GOT3 (cell line): ENCODE data around the gene PGAP3.
"Not testable (repeated sequence)": the region's sequence is repeated elsewhere in the genome, so short reads cannot be mapped to it uniquely, and the experiment has no call there.

Experiments used
- DNase-seq: peaks from one replicate; lab custom pipeline; 2025; ENCODE audit warnings: mixed read lengths; lab: John Stamatoyannopoulos, UW

PGAP3 gene

GRCh38 chr17:39715375-39716072 lies 27.7 kb upstream of the PGAP3 start:
- DNase-seq, result no peak

DNA sequence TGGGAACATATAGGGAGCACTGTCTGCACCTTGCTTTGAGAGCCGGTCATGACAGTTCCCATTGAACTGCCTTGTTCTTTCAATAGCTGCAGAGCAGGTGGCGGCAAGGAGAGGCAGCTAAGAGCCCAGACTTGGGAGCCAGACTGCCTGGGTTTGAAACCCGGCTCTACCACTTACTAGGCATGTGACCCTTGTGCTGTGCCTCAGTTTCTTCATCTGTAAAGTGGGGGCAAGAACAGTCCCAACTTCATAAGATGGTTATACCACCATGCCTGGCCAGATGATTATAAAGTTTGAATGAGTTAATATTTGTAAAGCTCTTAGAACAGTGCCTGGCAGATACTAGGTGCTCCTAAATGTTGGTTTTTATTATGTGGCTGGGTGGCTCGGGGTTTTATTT lies 26.4 kb upstream of the PGAP3 start:
- no peak for DNase-seq

DNA sequence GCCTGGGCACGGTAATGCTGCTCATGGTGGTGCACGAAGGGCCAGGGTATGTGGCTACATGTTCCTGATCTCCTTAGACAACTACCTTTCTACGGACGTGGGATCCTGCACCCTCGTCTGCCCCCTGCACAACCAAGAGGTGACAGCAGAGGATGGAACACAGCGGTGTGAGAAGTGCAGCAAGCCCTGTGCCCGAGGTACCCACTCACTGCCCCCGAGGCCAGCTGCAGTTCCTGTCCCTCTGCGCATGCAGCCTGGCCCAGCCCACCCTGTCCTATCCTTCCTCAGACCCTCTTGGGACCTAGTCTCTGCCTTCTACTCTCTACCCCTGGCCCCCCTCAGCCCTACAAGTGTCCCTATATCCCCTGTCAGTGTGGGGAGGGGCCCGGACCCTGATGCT lies 24.0 kb upstream of the PGAP3 start:
- no peak for DNase-seq

GRCh38 chr17:39711071-39711470 lies 23.2 kb upstream of the PGAP3 start:
- not testable (repeated sequence) for DNase-seq

GRCh38 chr17:39709998-39710964 lies 22.4 kb upstream of the PGAP3 start:
- no peak for DNase-seq

GRCh38 chr17:39709319-39709997 lies 21.6 kb upstream of the PGAP3 start:
- no peak for DNase-seq

DNA sequence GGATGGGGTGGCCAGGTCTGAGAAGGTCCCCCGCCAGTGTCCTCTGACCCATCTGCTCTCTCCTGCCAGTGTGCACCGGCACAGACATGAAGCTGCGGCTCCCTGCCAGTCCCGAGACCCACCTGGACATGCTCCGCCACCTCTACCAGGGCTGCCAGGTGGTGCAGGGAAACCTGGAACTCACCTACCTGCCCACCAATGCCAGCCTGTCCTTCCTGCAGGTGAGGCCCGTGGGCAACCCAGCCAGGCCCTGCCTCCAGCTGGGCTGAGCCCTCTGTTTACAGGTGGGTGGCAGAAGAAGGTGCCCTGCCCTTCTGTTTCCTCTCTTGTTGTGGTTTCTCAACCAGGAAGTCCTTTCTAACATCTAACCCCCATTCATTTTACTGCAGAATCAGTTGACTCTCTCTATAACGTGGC lies 19.1 kb upstream of the PGAP3 start:
- no peak for DNase-seq

GRCh38 chr17:39706383-39706782 lies 18.5 kb upstream of the PGAP3 start:
- no peak for DNase-seq

DNA sequence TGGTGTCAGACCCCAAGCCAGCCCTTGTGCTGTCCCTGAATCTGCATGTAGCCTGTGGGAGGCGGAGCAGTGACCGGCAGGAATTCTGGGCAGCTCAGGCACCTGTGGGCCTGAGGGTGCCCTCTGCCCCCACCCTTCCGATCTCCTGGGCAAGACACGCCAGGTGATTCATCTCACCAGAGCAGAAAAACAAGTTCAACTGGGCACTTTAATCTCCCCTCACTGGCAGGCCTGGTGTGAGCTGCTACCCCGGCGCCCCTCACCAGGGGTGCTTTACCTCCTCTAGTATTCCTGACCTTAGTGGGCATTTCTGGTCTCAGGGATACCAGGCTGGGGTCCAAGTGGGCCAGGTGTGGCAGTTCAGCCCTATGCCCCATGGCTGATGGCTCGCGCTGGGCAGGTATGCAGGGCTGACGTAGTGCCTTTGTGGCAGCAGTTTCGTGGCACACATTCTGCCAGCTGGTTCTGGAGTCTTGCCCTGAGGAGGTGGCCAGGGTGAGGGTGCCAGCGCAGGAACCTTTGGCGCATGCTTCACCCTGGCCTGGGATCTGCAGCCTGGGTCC lies 18.0 kb upstream of the PGAP3 start:
- no peak for DNase-seq

DNA sequence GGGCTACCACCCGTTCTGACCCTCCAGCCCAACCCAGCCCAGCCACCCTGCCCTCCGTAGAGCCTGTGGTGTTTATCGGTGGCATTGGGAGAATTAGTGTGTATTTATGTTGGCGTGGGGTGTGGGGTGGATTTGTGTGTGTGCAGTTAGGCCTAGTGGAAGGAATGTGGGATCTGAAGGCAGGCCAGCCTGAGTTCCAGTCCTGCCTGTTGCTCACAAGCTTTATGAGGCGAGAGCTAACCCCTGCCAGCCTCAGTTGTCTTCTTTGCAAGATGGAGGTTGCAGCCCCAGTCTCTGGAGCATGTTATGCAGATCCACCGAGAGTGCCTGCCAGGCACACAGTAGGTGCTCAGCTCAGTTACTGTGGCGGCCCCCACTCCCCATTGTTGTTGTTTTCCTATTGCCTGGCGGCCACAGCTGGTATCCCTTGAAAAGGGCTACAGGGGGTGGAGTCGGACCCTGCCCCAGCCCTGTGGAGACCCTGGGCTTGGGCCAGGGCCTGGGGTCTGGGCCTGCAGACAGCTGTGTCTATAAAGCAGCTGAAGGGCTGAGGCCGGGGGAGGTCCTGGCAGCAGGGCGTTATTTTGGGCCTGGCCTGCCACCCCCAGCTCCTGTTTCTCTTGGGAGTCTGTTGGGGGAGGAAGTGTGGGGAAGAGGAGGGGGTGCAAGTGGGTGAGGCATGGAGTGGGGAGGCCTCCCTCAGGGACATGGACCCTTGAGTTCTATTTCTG lies 17.1 kb upstream of the PGAP3 start:
- no peak for DNase-seq

DNA sequence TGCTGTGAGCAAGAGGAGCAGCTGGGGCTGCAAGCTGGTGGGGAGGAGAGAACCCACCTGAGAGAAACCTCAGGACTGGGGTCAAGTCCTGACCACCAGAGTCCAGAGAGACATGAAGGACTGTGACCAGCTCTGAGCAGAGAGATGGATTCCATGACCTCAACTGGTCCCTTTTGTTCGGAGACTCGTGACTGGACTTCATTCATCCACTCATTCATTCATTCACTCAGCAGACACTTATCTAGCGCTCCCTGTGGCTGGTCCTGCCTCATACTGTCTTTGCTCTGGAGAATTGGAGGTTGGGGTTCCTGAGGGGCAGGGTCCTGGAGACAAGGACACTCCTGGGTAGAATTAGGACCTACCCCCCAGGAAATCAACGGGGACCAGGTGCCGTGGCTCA lies 16.1 kb upstream of the PGAP3 start:
- DNase-seq, result no peak

- DNase-seq, result no peak
These were observed 15.3 kb upstream of the PGAP3 start for GRCh38 chr17:39702901-39703893.

GRCh38 chr17:39701784-39702422 lies 14.0 kb upstream of the PGAP3 start:
- no peak for DNase-seq

DNA sequence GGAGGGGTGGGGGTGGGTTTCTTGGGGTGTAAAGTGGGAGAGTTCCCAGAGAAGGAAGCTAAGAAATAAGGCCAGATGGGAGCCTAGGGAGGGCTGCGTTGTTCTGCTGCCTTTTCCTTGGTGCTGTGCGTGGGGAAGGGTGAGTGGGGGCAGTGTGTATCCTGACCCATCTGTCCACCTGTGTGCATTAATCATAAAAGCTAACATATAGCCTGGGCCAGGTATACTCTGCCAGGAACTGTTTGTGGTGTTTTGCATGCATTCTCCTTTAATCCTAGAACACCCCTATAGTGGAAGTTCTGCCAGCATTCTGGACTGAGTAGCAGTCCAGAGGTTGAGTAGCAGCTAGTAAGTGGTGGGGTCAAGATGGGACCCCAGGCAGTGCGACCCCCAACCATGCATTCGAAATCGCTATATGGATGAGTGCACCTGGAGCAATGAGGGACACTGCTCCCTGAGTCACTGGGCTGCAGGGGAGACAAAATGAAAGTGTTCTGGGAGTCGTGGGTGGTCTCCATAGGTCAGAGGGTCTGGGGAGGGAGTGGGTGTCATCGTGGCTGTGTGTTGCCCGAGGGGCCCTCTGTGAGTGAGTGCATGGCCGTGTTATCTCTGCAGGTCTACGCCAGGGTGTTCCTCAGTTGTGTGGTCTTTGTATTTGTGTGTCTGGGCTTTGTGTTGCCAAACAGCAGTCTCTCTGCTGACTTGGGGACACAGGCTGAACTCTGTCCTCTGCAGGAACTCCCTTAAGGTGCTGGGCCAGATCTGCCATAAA lies 13.3 kb upstream of the PGAP3 start:
- no peak for DNase-seq

- no peak for DNase-seq
These were observed 12.5 kb upstream of the PGAP3 start for GRCh38 chr17:39700148-39700987.

GRCh38 chr17:39699818-39700147 lies 11.9 kb upstream of the PGAP3 start, which contains the start of gene ERBB2:
Gene ERBB2 (plus strand): TSS chr17:39700064. CDS start chr17:39700239, 175 bp downstream.
- no peak for DNase-seq

DNA sequence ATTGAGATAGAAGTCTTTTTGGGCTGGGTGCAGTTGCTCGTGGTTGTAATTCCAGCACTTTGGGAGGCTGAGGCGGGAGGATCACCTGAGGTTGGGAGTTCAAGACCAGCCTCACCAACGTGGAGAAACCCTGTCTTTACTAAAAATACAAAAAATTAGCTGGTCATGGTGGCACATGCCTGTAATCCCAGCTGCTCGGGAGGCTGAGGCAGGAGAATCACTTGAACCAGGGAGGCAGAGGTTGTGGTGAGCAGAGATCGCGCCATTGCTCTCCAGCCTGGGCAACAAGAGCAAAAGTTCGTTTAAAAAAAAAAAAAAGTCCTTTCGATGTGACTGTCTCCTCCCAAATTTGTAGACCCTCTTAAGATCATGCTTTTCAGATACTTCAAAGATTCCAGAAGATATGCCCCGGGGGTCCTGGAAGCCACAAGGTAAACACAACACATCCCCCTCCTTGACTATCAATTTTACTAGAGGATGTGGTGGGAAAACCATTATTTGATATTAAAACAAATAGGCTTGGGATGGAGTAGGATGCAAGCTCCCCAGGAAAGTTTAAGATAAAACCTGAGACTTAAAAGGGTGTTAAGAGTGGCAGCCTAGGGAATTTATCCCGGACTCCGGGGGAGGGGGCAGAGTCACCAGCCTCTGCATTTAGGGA lies 11.4 kb upstream of the PGAP3 start:
- DNase-seq, result not testable (repeated sequence)

DNA sequence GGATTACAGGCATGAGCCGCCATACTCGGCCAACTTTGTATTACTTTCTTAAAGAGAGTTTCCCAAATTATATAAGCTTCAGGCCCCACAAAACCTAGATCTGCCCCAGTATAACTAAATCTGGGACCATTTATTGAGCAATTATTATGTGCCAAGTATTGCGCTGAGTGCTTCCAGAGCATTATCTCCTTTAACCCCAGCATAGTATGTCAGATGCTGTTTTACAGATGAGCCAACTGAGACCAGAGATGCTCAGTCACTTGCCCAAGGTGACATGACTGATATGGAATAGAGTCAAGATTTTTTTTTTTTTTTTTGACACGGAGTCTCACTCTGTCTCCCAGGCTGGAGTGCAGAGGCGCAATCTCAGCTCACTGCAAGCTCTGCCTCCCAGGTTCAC lies 10.1 kb upstream of the PGAP3 start:
- DNase-seq, result no peak
